DMS53 treated with DMSO at 0.1 percent for 48 hours (cell line): ENCODE measurements around the gene SMG9.
"Not testable (repeated sequence)": the region's sequence is repeated elsewhere in the genome, so short reads cannot be mapped to it uniquely, and the experiment has no call there.

Source experiments
- DNase-seq: peaks from one replicate; lab custom pipeline; 2025; ENCODE audit not compliant: unreplicated experiment; lab: John Stamatoyannopoulos, UW

Gene SMG9

DNA sequence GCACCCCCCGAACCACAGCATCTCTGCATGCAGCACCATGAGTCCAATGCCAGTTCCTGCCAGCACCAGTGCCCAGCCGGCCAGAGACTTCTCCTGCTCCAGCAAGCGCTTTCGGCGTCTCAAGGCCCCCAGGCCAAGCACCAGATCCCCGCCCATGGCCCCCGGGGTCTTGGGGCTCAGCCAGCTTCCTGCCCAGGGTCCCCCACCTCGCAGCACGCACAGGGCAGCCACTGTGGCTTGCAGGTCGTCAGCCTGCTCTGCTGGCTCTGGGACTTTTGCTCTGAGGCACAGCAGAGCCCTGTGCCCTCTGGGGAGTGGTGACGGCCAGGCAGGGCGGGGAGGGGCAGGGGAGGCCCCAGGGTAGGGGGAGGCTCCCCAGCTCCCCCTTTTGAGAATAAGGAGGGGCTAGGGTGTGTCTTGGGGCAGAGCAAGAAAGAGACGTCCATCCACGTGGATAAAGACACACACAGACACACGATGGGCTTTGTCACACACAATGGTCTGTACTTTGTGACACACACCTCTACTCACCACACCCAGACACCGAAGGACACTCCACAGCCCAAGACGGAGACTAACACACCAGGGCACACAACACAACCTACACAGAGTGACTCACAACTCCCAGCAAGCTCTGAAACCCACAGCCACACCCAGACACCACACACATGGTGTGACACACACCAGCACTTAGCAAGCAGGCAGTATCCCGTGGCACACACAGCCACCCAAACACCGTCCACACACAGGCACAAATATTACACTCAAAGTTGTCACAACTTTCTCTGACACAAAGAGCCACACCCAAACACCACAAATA is 26.2 kb upstream of the SMG9 start, which contains the start of gene KCNN4:
Gene KCNN4 (minus strand): TSS at position 268 of the 820 bp plus-strand sequence. CDS start 112 bp downstream, at position 156.
- DNase-seq: no peak

DNA sequence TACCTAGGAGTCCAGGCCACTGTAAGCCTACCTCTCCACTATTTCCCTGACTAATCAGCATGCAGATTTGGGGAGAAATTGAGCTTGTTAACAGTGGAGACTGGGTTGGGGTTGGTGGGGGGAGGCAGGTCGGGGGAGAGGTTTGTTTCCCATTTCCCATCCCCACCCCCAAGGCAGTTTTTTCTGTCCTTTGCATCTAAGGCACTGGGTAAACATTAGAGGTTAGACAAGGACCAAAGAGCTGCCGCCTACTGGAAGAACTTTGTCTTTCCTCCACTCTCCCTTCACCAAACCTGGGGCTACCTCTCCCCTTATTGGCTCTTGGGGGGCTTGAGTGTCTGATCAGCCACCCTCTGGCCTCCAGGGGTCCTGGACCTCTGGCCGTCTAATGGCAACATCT is 25.1 kb upstream of the SMG9 start:
- DNase-seq: no peak

DNA sequence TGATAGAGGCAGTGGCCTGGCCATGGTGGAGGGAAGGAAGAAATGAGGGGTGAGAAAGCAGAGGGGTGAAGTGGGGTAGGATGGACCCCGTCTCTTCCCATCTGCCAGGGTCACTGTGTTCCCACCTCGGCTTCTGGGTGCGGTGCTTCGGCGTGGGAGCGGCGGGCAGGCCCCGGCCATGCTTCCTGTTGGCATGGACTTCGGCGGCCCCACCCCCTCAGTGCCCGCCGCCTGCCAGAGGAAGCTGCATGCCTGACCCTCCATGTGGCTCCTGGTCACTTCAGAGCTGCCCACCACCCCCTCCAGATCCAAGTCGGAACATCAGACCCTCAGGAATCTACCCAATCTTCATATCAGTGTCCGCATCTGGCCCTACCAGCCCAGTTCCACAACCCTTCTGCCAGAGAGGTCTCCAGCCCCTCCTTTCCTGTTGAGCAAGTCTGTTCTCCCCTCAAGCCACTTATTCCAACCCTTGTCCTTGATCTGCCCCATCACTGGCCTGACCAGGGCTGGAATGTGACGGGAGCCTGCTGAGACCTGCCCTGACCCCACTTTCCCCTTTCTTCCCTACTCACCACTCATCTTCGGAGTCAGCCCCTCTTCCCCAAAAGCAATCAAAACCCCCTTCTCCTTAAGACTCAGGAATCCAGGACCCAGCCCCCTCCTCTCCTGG is 24.5 kb upstream of the SMG9 start:
- no peak for DNase-seq

DNA sequence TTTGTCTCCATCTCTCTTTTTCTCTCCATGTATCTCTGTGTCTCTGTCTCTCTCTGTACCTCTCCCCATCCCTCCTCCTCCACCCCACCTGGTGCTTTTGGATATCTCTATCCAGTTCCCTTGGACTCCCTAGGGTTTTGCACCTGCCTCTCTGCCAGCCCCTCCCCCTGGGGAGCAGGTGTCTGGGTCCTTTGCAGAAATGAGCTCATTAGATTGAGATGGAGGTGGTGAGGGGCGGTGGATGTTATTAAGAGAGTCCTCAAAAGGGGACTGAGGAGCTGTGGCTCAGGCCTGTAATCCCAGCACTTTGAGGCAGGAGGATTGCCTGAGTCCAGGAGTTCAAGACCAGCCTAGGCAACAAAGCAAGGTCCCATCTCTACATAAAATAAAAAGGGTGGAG is 23.9 kb upstream of the SMG9 start:
- DNase-seq: no peak

DNA sequence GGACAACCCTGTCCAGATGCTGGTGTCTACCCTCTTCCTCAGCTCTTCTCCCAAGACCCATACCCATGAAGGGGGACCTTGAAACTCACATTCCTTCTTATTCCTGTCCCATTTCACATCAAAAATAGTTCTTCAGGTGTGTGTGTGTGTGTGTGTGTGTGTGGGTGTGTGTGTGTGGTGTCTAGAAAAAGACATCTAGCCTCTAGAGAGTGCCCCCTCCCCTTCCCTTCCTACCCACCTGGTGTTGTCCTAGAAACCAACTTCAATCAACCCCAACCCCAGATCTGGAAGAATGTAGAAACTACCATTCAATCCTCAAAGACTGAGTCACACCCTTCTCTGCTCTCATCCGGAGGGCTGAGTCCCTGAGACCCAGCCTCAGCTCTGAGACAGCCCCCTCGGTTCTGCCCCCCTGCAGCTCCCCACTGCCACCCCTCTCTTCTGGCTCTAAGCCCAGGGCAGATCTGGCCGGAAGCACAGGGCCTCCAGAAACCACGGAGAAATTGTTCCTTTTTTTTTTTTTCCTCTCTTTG is 22.5 kb upstream of the SMG9 start:
- no peak for DNase-seq

DNA sequence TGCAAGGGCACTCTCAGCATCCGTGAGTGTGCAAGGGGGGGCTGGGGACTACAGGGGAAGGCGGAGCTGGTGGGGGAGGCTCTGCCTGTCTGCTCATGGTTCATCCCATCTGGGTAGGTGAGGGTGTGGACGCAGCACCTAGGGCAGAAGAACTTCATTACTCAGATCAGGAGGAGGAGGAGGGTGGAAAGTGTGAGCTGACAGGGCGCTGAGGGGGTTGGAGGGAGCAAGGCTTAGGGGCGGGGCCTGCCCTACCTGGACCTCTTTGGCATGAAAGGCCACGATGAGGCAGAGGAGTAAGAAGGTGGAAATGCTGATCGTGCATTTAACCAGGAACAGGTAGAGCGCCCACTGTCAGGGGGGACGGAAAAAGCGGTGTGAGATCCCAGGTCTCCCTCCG is 21.5 kb upstream of the SMG9 start:
- DNase-seq: no peak

DNA sequence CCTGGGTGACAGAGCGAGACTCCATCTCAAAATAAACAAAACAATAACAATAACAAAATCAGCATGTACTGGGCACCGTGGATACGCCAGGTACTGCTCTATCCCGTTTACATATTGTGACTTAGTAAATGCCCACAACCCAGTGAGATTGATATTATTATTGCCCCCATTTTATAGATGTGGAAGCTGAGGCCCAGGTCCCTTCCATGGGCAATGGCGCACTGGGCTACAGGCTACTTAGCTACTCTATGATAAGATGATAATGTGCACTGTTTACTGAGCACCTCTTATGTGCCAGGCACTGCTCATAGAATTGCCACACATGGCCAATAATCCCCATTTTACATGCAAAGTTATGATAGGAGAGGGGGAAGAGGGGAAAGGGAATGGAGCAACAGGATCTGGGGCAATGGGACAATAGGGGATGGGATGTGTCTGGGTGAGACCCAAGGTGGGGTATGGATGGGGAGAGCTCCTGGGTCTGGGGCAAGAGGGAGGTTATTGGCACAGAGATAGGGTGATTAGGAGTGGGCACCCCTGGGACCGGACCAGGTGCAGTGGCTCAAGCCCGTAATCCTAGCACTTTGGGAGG is 20.6 kb upstream of the SMG9 start:
- no peak for DNase-seq

DNA sequence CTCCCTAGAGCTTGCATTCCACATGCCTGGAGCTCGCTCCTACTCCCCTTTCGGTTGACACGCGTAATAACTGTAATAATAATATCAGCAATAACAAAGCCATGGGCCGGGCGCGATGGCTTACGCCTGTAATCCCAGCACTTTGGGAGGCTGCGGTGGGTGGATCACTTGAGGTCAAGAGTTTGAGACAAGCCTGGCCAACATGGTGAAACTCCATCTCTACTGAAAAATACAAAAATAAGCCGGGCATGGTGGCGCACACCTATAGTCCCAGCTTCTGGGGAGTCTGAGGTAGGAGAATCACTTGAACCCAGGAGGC is 20.1 kb upstream of the SMG9 start:
- not testable (repeated sequence) for DNase-seq

DNA sequence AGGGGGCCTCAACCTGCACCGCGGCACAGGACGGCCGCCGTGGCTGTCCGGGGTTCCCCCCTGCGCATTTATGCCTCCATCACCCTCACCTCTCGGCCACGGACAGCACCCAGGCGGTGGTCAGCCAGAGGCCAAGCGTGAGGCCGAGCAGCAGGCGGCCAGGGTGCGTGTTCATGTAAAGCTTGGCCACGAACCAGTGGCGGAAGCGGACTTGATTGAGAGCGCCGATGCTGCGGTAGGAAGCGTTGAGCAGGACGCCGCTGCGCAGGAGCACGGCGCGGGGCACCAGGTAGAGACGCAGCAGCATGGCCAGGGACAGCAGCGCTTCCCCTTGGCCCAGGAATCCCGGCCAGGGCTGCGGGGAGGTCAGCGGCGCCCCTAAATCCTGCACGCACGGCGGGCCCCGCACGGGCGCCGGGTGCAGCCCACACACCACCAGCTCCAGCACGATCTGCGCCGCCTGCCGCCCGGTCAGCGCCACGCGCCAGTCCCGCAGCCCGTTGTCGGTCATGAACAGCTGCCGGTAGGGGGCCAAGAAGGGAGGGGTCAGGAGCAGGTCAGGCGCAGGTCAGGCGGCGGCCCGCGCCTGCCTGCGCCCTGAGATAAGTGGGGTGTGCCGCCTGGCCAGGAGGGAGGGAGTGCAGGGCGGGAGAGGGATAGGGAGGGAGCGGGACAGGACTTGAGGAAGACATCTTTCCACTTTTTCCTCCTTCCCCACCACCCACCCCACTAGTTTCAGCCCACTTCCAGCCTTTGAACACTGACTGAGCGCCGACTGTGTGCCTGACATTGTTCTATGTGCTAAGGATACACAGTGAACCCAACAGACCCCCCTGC is 19.6 kb upstream of the SMG9 start:
- no peak for DNase-seq

DNA sequence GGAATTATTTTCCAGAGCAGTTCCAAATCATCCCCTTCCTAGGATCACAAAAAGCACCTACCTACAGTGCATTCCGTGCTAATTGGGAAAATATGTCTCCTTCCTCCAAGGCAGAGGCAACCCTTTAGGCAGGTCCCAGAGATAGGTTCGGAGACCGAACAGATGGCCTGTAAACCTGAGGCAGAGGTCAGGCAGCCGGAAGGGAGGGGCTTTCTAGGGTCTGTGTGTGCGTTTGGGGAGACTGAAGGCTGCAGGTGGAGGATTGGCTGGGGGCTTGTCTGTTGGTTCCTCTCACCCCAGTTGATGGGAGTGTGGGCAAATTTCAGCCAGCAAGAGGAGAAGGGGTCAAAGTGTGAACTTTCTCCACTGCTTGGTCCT is 19.0 kb upstream of the SMG9 start:
- DNase-seq: no peak

DNA sequence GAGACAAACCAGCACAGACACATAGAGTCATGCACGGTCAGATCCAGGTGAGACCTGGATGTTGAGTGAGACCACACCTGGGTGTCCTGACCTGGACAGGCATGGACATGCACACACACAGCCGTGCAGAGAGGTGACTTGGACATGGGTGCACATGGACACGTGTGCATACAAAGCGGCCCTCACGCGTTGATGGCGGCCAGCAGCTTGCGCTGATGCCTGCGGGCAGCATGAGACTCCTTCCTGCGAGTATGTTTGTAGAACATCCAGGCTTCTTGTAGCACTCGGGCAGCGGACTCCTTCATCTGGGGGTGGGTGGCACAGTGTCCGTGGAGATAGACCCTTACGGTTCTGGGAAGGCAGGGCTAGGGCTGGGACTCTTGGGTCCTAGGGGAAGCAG is 14.5 kb upstream of the SMG9 start:
- no peak for DNase-seq

DNA sequence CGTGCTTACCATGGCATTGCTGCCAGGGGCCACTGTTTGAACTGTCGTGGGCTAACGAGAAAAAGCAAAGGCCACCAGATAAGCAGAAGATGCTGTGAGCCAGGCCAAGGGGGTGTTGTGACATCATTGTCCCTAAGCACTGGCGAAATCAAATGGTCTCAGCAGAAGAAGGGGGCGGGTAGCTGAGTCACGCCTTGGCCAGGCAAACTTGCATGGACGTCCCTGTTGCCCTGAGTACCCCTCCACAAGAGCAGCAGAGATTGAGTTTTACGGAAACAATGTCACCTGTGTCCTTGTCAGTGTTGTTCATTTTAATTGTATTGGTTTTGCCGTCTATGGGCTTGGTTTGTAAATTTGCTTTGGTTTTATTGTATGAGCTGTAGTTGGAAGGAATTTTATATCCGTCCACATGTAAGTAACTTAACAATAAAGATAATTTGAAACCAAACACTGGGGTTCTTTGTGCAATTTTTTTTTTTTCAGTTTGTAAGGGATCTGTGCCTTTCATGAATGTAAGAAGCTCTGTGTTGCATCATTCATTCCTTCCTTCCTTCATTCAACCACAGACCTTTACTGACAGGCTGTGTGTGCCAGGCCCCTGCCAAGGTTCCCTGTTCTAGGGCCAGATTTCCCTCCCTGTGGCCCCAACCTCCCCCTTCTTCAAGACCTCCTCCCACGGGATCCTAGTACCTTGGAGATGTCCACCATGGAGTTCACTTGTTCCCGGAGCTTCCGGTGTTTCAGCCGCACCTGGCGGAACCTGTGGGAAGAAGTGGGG is 13.7 kb upstream of the SMG9 start:
- no peak for DNase-seq

DNA sequence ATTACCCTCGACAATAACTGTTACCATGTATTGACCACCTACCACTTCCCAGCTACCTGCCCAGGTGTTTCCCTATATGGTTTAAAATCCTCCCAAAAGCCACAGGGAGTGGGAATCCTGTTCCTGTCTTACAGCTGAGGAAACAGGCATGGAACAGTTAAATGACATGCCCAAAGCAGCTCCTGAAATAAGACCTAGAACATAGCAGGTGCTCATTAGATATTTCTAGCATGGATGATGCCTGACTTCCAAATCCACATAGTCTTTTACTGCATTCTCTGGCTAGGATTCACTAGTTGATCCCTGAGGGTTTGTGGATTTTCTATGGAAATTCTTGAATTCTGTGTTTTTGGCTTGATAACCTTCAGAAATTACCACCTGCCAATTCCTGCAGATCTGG is 13.1 kb upstream of the SMG9 start:
- DNase-seq: no peak

DNA sequence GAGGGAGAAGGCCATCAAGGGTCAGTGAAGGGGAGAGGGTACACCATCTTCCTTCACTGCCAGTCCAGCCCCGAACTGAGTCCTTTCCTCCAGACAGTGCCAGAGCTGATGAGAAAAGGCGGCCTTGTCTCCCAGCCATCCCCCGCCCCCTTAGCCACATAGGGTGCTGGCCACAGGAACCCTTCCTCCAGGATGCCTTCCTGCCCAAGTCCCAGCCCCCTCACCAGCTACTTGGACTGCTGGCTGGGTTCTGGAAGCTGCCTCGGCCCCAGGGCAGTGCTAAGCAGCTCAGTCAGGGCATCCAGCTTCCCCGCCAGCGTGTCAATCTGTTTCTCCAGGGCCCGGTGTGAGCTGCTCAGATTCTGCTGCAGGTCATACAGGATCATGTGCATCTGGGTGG is 12.6 kb upstream of the SMG9 start:
- no peak for DNase-seq

DNA sequence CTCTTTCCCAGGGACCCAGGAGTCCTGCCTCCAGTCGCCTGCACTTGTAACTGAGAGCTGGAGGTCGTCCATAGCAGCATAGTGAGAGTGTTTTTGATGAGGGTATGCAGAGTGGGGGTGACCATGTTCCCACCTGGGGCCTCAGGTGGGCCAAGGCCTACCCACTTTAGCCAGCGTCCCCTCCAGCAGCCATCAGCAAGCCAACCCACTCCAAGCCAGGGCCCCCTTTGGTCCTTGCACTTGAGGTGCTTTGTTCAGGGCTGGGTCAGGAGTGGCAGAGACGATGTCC is 11.9 kb upstream of the SMG9 start:
- DNase-seq: no peak

DNA sequence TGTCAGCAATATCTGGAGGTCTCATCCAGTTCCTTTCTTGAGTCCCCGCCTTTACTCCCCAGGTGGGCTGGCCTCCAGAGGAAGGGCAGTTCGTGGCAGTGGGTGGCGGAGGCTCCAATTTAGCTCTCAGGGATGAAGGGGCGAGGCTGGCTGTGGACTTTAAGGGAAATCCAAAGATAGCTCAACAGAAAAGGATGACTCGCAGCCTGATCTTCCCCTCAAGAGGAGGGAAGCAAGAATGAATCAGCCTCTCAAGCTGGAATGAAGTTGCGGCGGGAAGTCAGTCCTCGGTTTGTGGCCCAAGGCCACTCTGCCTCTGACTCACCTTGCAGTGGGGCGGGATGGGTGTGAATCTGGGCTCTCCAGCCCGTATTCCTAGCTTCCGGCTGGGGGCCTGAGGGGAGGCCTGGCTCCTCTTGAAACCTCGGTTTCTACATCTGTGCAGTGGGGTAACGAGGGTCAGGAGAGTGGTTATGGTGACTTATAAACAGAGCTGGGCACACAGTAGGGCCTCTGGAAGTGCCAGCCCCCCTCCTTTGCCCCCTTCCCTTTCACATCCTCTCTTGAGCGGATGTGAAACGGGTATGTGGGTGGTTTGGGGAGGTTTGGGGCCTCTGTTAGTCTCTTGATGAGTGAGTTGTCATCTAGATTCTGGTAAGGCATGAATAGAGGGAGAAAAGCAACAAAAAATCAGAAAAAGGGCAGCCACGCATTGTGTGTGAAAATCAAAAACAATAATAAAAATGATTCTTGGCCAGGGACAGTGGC is 10.5 kb upstream of the SMG9 start:
- no peak for DNase-seq

DNA sequence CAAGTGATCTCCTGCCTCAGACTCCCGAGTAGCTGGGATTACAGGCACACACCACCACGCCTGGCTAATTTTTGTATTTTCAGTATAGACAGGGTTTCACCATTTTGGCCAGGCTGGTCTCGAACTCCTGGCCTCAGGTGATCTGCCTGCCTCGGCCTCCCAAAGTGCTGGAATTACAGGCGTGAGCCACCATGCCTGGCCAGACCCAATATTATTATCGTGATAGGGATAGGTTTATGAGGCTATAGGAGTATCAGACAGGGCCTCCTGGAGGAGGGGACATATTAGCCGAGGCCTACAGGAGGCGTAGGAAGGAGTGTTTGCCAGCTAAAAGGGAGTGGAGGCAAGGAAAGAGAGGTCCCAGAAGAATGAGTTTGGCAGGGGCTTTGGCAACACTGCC is 9.9 kb upstream of the SMG9 start:
- not testable (repeated sequence) for DNase-seq

DNA sequence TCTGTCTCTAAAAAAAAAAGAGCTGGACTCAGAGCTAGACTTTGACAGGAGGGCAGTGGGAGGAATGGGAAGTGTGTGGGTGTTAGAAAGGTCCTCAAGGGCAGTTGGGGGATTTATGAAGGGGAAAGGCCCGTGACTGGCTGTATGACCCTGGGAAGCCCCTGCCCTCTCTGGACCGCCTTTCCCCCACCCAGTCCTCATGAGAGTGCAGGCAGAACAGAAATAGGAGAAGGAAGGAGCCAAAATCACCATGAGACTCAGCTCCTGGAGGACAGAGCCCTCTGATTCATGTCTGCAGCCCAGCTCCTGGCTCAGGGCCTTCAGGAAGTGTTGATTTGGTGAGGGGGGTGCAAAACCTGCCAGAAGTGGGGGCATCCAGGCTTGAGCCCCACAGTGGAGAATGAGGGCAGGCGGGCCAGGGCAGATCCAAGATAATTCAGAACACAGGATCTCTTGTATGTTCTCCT is 8.7 kb upstream of the SMG9 start:
- DNase-seq: no peak

DNA sequence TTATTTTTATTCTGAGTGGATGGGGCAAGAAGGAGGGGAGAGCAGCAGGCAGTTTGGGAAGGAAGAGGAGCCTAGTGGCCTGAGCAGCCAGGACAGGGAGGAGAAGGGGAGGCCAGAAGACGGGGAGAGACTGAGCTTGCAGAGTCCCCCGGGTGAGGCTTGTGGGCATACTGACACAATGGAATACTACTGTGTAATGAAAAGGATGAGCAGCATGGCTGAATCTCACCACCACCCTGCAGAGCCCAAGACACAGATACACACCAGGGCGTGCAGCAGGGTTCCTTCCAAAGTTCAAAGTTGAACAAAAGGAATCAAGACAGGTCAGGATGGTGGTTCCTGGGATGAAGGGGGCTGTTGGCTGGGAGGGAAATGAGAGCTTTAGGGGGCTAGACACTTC is 8.1 kb upstream of the SMG9 start:
- no peak for DNase-seq

DNA sequence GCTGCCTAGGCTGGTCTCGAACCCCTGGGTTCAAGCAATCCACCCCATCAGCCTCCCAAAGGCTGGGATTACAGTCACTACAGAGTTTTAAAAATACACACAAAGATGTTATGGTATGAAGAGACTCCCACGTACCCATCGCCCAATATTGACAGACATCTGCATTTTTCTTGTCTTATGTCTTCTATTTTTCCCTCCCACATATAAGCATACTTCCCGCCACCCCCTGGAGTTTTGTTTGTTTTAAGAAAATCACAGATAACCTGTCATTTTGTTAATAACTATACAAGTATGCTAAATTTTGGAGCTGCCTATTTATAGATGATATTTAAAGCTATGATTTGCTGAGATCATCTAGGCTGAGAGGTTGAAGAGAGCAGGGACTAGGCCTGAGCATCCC is 6.2 kb upstream of the SMG9 start:
- DNase-seq: no peak
